NB4 (cell line): ENCODE data around the gene SLC2A5.
A peak's percentile ranks its signal among the peaks of the same experiment; 100 is the strongest.

ENCODE experiments used
- DNase-seq: peaks from one replicate; pipeline ENCODE4 v3.0.0; 2010; ENCODE audit warnings: low read depth
- H3K4me3 ChIP-seq: one replicate; pipeline ENCODE4 v1.5.1; 2011; ENCODE audit warnings: mild to moderate bottlenecking, low read depth, low read length, moderate library complexity
- CTCF ChIP-seq: IDR thresholded peaks from one replicate; pipeline ENCODE4 v1.5.1; 2012; ENCODE audit warnings: low read depth, low read length
- MYC ChIP-seq: IDR thresholded peaks from 2 replicates; pipeline ENCODE4 v1.6.1; 2011; ENCODE audit warnings: low read depth, low read length
- POLR2A ChIP-seq: IDR thresholded peaks from 2 replicates; pipeline ENCODE4 v1.6.1; 2011; ENCODE audit warnings: mild to moderate bottlenecking; ENCODE audit not compliant: insufficient read length; ENCODE audit errors: extremely low read depth
- TF ChIP-seq, protein P1 (sequence below): IDR thresholded peaks from 2 replicates; pipeline ENCODE4 v1.6.1; 2011; ENCODE audit warnings: low read depth, low read length

SLC2A5 gene

GRCh38 chr1:9069326-9070100 is at the start of gene SLC2A5:
Gene SLC2A5 (minus strand): TSS chr1:9069635. CDS start chr1:9069536, 99 bp downstream.
- H3K4me3 ChIP-seq, result peak within 1 kb of the TSS; percentile 68
- peak; percentile 65 for TF ChIP-seq MYC
- peak; percentile 40 for TF ChIP-seq POLR2A
- no peak for TF ChIP-seq CTCF
- TF ChIP-seq, protein P1, sequence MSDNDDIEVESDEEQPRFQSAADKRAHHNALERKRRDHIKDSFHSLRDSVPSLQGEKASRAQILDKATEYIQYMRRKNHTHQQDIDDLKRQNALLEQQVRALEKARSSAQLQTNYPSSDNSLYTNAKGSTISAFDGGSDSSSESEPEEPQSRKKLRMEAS, result peak; percentile 72
- peak; percentile 97 for DNase-seq

DNA sequence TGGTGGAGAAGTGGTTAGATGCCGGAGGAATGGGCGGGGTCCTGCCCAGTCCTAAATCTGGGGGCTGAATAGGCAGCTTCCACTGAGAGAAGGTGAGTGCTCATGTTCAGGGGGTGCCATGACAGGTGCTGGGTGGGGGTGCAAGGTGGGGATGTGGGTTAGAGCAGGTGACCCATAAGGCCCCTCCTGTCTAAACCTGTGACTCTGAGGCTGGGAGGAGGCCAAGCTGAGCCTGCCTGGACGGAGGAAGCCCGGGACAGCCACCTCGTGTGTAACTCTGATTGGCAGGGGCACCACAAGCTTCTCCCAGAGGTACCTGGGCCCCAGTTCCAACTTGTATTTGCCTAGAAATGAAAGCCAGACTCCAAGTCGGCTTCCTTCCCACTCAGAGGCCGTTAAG is 48.8 kb upstream of the SLC2A5 start:
- no peak for TF ChIP-seq CTCF
- TF ChIP-seq POLR2A, result no peak
- TF ChIP-seq MYC, result no peak
- H3K4me3 ChIP-seq, result no peak overlapping the region
- DNase-seq, result no peak

- DNase-seq, result no peak
- TF ChIP-seq, protein P1, result no peak
- TF ChIP-seq MYC (no peak), POLR2A (no peak), CTCF (no peak)
- no peak overlapping the region for H3K4me3 ChIP-seq
Observed at GRCh38 chr1:9115351-9116205, 46.1 kb upstream of the SLC2A5 start.

DNA sequence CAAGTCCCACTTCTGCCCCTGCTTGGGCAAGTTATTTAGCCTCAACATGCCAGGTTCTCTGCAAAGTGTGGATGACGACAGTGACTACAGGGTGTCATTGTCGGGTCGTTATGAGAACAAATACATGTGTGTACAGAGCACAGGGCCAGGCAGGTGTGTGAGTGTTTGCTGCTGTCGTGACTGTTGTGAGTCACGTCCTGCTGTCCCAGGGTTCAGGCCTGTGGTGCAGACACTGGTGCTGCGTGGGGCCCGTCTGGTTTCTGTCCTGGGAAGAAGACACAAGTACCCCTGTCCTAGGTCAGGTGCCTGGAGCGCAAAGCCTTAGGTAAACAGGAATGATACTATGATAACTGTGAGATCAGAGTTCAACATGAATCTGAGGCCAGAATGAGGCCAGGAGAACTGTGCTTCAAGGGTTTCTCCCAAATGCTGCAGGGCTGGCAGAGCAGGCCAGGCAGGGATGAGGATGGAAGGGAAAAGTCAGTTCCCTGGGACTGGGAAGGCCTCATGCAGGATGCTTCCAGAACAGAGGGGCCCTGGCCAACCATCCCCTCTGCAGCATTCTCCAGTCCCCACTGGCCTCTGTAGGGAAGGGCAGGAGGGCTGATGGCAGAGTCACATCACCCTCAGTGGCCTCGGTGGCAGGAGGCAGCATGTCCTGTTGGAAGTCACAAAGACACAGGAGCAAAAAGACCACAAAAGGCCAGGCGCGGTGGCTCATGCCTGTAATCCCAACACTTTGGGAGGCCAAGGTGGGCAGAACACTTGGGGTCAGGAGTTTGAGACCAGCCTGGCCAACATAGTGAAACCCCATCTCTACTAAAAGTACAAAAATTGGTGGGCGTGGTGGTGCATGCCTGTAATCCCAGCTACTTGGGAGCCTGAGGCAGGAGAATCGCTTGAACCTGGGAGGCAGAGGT is 43.8 kb upstream of the SLC2A5 start:
- no peak for TF ChIP-seq MYC
- no peak for TF ChIP-seq POLR2A
- TF ChIP-seq, protein P1, result no peak
- no peak for TF ChIP-seq CTCF
- H3K4me3 ChIP-seq, result no peak overlapping the region
- no peak for DNase-seq

DNA sequence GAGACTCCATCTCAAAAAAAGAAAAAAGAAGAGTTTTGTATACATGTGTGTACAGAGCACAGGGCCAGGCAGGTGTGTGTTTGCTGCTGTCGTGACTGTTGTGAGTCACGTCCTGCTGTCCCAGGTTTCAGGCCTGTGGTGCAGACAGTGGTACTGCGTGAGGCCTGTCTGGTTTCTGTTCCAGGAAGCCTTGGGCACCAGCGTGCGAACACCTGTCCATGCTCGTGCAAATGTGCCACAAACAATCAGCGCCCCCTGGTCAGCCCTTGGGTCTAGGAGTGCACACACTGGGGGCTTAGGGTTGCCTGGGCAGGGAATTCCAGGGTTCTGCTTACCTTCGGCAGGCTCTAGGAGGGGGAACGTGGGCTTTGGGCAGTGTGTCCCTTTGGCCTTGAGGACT is 42.5 kb upstream of the SLC2A5 start:
- DNase-seq, result no peak
- TF ChIP-seq CTCF, result no peak
- TF ChIP-seq, protein P1, result no peak
- no peak for TF ChIP-seq MYC
- TF ChIP-seq POLR2A, result no peak
- H3K4me3 ChIP-seq, result no peak overlapping the region
